GM21515 (cell line): ENCODE results near the gene ARHGAP18.

Experiments used
- ATAC-seq: cut with Tn5 transposase; IDR thresholded peaks from one replicate; pipeline ENCODE4 v1.9.1; 2021; ENCODE audit not compliant: unreplicated experiment

ARHGAP18 gene

GRCh38 chr6:129542705-129543104 is 167.3 kb downstream of the ARHGAP18 start:
- ATAC-seq = no peak

- ATAC-seq = no peak
Observed at GRCh38 chr6:129539032-129539431, 170.9 kb downstream of the ARHGAP18 start.

DNA sequence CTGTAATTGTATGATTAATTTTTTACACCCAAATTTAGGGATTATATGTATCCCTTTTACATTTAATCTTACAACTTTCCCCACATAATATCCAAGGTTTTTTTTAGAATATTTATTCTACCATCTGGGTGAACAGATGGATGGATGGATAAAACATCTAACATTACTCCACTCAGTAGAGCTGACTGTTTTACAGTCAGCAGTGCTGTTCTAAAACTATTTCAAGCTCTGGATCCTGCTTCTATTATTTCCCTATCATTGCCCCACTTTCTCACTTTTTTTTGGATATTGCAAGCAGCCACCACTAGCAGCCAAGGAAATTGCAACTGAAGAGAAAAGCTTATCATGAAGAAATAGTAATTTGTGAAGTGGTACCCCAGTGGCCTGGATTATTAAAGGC is 173.7 kb downstream of the ARHGAP18 start:
- ATAC-seq = no peak

DNA sequence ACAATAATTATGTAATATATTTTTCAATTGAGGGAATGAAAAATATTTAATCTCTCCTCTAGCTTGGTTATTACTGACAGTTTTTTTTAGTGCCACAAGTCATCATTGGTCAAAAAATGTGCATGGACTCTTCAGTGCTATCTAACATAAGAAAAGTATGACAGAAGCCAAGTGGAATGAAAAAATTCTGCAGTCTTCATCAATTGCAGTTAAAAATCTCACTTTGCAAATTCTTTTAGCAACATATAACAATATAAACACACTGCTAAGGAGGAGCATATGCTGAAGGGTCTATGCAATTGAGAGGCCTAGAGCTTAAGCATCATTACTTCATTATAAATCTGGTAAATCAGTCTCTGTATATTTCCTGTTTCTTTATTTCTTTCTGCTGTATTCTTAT is 175.1 kb downstream of the ARHGAP18 start:
- no peak for ATAC-seq
